ENCODE measurements around the gene CFAP61.

Gene CFAP61

GRCh38 chr20:20226554-20226953 is 174.2 kb downstream of the CFAP61 start:
- H3K4me3 ChIP-seq (ENCODE audit: control insufficient read depth, low read depth, low read length): no peak overlapping the region
- TF ChIP-seq CTCF (IDR thresholded peaks at IDR 0.05; ENCODE audit: control insufficient read depth, insufficient read depth, low read depth, low read length, missing control alignments): no peak
- DNase-seq (ENCODE audit: low read depth): no peak

GRCh38 chr20:20227013-20227571 is 174.8 kb downstream of the CFAP61 start:
- H3K4me3 ChIP-seq (ENCODE audit: control insufficient read depth, low read depth, low read length): no peak overlapping the region
- no peak for DNase-seq (ENCODE audit: low read depth)
- no peak for TF ChIP-seq CTCF (IDR thresholded peaks at IDR 0.05; ENCODE audit: control insufficient read depth, insufficient read depth, low read depth, low read length, missing control alignments)

- DNase-seq (ENCODE audit: low read depth): no peak
- no peak overlapping the region for H3K4me3 ChIP-seq (ENCODE audit: control insufficient read depth, low read depth, low read length)
- TF ChIP-seq CTCF (IDR thresholded peaks at IDR 0.05; ENCODE audit: control insufficient read depth, insufficient read depth, low read depth, low read length, missing control alignments): no peak
These were observed 176.0 kb downstream of the CFAP61 start for GRCh38 chr20:20228351-20228750.

GRCh38 chr20:20229595-20229994 is 177.3 kb downstream of the CFAP61 start:
- no peak for DNase-seq (ENCODE audit: low read depth)
- no peak overlapping the region for H3K4me3 ChIP-seq (ENCODE audit: control insufficient read depth, low read depth, low read length)
- TF ChIP-seq CTCF (IDR thresholded peaks at IDR 0.05; ENCODE audit: control insufficient read depth, insufficient read depth, low read depth, low read length, missing control alignments): no peak

GRCh38 chr20:20230741-20231140 is 178.4 kb downstream of the CFAP61 start:
- DNase-seq (ENCODE audit: low read depth): no peak
- no peak for TF ChIP-seq CTCF (IDR thresholded peaks at IDR 0.05; ENCODE audit: control insufficient read depth, insufficient read depth, low read depth, low read length, missing control alignments)
- H3K4me3 ChIP-seq (ENCODE audit: control insufficient read depth, low read depth, low read length): no peak overlapping the region

- no peak overlapping the region for H3K4me3 ChIP-seq (ENCODE audit: control insufficient read depth, low read depth, low read length)
- DNase-seq (ENCODE audit: low read depth): no peak
- TF ChIP-seq CTCF (IDR thresholded peaks at IDR 0.05; ENCODE audit: control insufficient read depth, insufficient read depth, low read depth, low read length, missing control alignments): no peak
These were observed 179.4 kb downstream of the CFAP61 start for GRCh38 chr20:20231528-20232298.
